Esophagus squamous epithelium (tissue), 5 donors: ENCODE results near the gene PPFIA2. TPM values are rescaled to one million over a fixed set of nuclear protein-coding genes. Genes with fewer than 3 reads are reported as not detected.

ENCODE experiments used
- DNase-seq: peaks from one replicate; lab custom pipeline; 2025; lab: John Stamatoyannopoulos, UW
- H3K27ac ChIP-seq, 4 donors: fragments of 200-600 bp; sonication (generic); one replicate each; pipeline ENCODE4 v1.5.1; 2016 to 2019; ENCODE audit warnings: mild to moderate bottlenecking in 1 of 4
- H3K27me3 ChIP-seq, 4 donors: fragments of 200-600 bp; sonication (generic); 1 replicate in 3 of 4; 2 replicates in 1 of 4; pipeline versions ENCODE4 v1.5.1 to v1.6.0; 2017 to 2021; ENCODE audit warnings: antibody characterized with exemption in 1 of 4
- H3K36me3 ChIP-seq, 3 donors: fragments of 200-600 bp; sonication (generic); one replicate each; pipeline ENCODE4 v1.5.1; 2016 to 2019
- H3K4me1 ChIP-seq, 3 donors: fragments of 200-600 bp; sonication (generic); one replicate each; pipeline ENCODE4 v1.5.1; 2017 to 2019
- H3K4me3 ChIP-seq, 4 donors: fragments of 200-600 bp; sonication (generic); 1 replicate in 3 of 4; 2 replicates in 1 of 4; pipeline ENCODE4 v1.5.1; 2016 to 2019; ENCODE audit warnings: mild to moderate bottlenecking in 2 of 4, moderate library complexity in 1 of 4
- H3K9me3 ChIP-seq, 3 donors: fragments of 200-600 bp; sonication (generic); one replicate each; pipeline ENCODE4 v1.5.1; 2016 to 2019
- CTCF ChIP-seq, 6 experiments: fragments of 450-650 bp in 4 of 6; fragments of 200-600 bp in 2 of 6; sonication (generic) in 2 of 6; IDR thresholded peaks; one replicate each; pipeline ENCODE4 v1.5.1; 2016 to 2019; ENCODE audit warnings: antibody characterized with exemption in 6 of 6, mild to moderate bottlenecking in 4 of 6, moderate library complexity in 4 of 6
- POLR2A ChIP-seq, 4 donors: fragments of 450-650 bp; IDR thresholded peaks; one replicate each; pipeline ENCODE4 v1.6.1; 2017; ENCODE audit warnings: antibody characterized with exemption in 4 of 4, mild to moderate bottlenecking in 4 of 4, moderate library complexity in 3 of 4
- WGBS, 2 donors: methylation state at CpG; one replicate each; pipeline ENCODE4 v1.1.5; 2018; 5-methylcytosine and 5-hydroxymethylcytosine counted together
- intact Hi-C: fragments of 100-400 bp; cut with DNase I; formaldehyde crosslinking; loops from one replicate; pipeline ENCODE4 v1.15.0; 2022
- total RNA-seq, 4 donors: library from RNA; depleted of rRNA; stranded (reverse); fragments of >200 nt; gene quantifications; one replicate each; pipeline ENCODE4 v1.1.0, GENCODE V29; 2016
- donor health status: DM: yes; HTN: yes; CAD: no.

Gene PPFIA2
- total RNA-seq, 4 donors from 2014 or later = 0.31 to 2.3 (median 0.55) TPM

- WGBS, 2 donors = 57 to 69% methylated on average over 6 of the region's 6 CpGs
- H3K27me3 ChIP-seq = no peaks in the 10 kb centered on the region
- intact Hi-C loops = no loop called here
- H3K9me3 ChIP-seq = no peaks in the 10 kb centered on the region
- no peaks in the 10 kb centered on the region for H3K4me1 ChIP-seq
- TF ChIP-seq POLR2A (IDR thresholded peaks at IDR 0.05) = no peak
- no peak for TF ChIP-seq CTCF (IDR thresholded peaks at IDR 0.05)
- peak overlapping the region in 1 of 4 donors; percentile 40 for H3K4me3 ChIP-seq
- H3K27ac ChIP-seq = no peak overlapping the region
- no peaks in the 10 kb centered on the region for H3K36me3 ChIP-seq
- no peak for DNase-seq
Observed at GRCh38 chr12:81520064-81520945, 238.8 kb downstream of the PPFIA2 start.

GRCh38 chr12:81518638-81519037 is 240.5 kb downstream of the PPFIA2 start:
- TF ChIP-seq CTCF (IDR thresholded peaks at IDR 0.05) = no peak
- TF ChIP-seq POLR2A (IDR thresholded peaks at IDR 0.05) = no peak
- WGBS, 2 donors = 44 to 47% methylated on average over 1 of the region's 1 CpG
- Histone ChIP-seq H3K27ac (no peak overlapping the region), H3K9me3 (no peaks in the 10 kb centered on the region), H3K27me3 (no peaks in the 10 kb centered on the region), H3K4me1 (no peaks in the 10 kb centered on the region), H3K4me3 (no peak overlapping the region), H3K36me3 (no peaks in the 10 kb centered on the region)
- DNase-seq = no peak
- intact Hi-C loops = no loop called here

- intact Hi-C loops = no loop called here
- no peaks in the 10 kb centered on the region for H3K4me1 ChIP-seq
- H3K27ac ChIP-seq = no peak overlapping the region
- no peak for DNase-seq
- WGBS, 2 donors = 70 to 79% methylated on average over 6 of the region's 6 CpGs
- no peaks in the 10 kb centered on the region for H3K9me3 ChIP-seq
- no peaks in the 10 kb centered on the region for H3K27me3 ChIP-seq
- no peak overlapping the region for H3K4me3 ChIP-seq
- TF ChIP-seq CTCF (IDR thresholded peaks at IDR 0.05) (no peak), POLR2A (IDR thresholded peaks at IDR 0.05) (no peak)
- no peaks in the 10 kb centered on the region for H3K36me3 ChIP-seq
Observed at GRCh38 chr12:81517296-81517695, 241.9 kb downstream of the PPFIA2 start.

- Histone ChIP-seq H3K27ac (no peak overlapping the region), H3K4me1 (no peaks in the 10 kb centered on the region), H3K36me3 (no peaks in the 10 kb centered on the region), H3K27me3 (no peaks in the 10 kb centered on the region), H3K9me3 (no peaks in the 10 kb centered on the region), H3K4me3 (no peak overlapping the region)
- intact Hi-C loops = no loop called here
- 52 to 58% methylated on average over 3 of the region's 3 CpGs for WGBS, 2 donors
- TF ChIP-seq POLR2A (IDR thresholded peaks at IDR 0.05) (no peak), CTCF (IDR thresholded peaks at IDR 0.05) (no peak)
- DNase-seq = no peak
Observed at GRCh38 chr12:81502912-81503695, 256.0 kb downstream of the PPFIA2 start.

- no peaks in the 10 kb centered on the region for H3K27me3 ChIP-seq
- H3K36me3 ChIP-seq = no peaks in the 10 kb centered on the region
- H3K9me3 ChIP-seq = no peaks in the 10 kb centered on the region
- TF ChIP-seq CTCF (IDR thresholded peaks at IDR 0.05) (no peak), POLR2A (IDR thresholded peaks at IDR 0.05) (no peak)
- no peak for DNase-seq
- H3K4me3 ChIP-seq = no peak overlapping the region
- no peak overlapping the region for H3K27ac ChIP-seq
- intact Hi-C loops = no loop called here
- WGBS, 2 donors = 43 to 51% methylated on average over 2 of the region's 2 CpGs
- no peaks in the 10 kb centered on the region for H3K4me1 ChIP-seq
Observed at GRCh38 chr12:81500788-81501187, 258.4 kb downstream of the PPFIA2 start.
